Heart right ventricle (tissue), 16 donors: ENCODE measurements around the gene ACTG2. TPM values are rescaled to one million over a fixed set of nuclear protein-coding genes. Genes with fewer than 3 reads are reported as not detected.

ENCODE experiments used
- ATAC-seq, 8 donors: fragments of 200-7000 bp; cut with Tn5 transposase; one replicate each; pipeline ENCODE4 v1.9.1; 2020; ENCODE audit warnings: mild to moderate bottlenecking in 8 of 8, moderate library complexity in 8 of 8, moderate number of reproducible peaks in 1 of 8
- DNase-seq, 2 donors: peaks; one replicate each; pipeline ENCODE4 v3.0.0-alpha.2; 2020
- H3K27ac ChIP-seq, 10 donors: fragments of 200-600 bp; sonication (generic) in 2 of 10; one replicate each; pipeline versions ENCODE4 v1.5.0 to v1.8.0; 2020 to 2022; ENCODE audit warnings: mild to moderate bottlenecking in 3 of 10
- H3K27me3 ChIP-seq, 7 donors: fragments of 200-600 bp; one replicate each; pipeline ENCODE4 v1.8.0; 2021 to 2022; ENCODE audit warnings: mild to moderate bottlenecking in 2 of 7
- H3K36me3 ChIP-seq, 9 donors: fragments of 200-600 bp; sonication (generic) in 1 of 9; one replicate each; pipeline versions ENCODE4 v1.5.0 to v1.8.0; 2020 to 2022; ENCODE audit warnings: mild to moderate bottlenecking in 2 of 9
- H3K4me1 ChIP-seq, 9 donors: fragments of 200-600 bp; sonication (generic) in 1 of 9; one replicate each; pipeline versions ENCODE4 v1.5.0 to v1.8.0; 2020 to 2022; ENCODE audit warnings: mild to moderate bottlenecking in 4 of 9
- H3K4me3 ChIP-seq, 10 donors: fragments of 200-600 bp; sonication (generic) in 2 of 10; one replicate each; pipeline versions ENCODE4 v1.5.0 to v1.8.0; 2020 to 2022; ENCODE audit warnings: mild to moderate bottlenecking in 7 of 10, moderate library complexity in 2 of 10
- H3K9me3 ChIP-seq, 11 donors: fragments of 200-600 bp in 10 of 11; sonication (generic) in 2 of 11; one replicate each; pipeline versions ENCODE4 v1.5.0 to v1.8.0; 2013 to 2022; ENCODE audit warnings: mild to moderate bottlenecking in 2 of 11, control low read depth in 1 of 11, moderate library complexity in 1 of 11
- WGBS, 2 donors: extraction: QIAGEN DNeasy Blood & Tissue Kit; methylation state at CpG; one replicate each; pipeline ENCODE4 v1.1.7; 2013; ENCODE audit warnings: inconsistent platforms in 1 of 2; 5-methylcytosine and 5-hydroxymethylcytosine counted together
- intact Hi-C, 10 donors: fragments of 100-400 bp; cut with DNase I; formaldehyde crosslinking; loops; one replicate each; pipeline versions ENCODE4 v1.11.1 to v1.14.2; 2022
- polyA plus RNA-seq, 2 donors: library from polyadenylated mRNA; stranded (reverse); fragments of 200-250 nt; gene quantifications; one replicate each; pipeline ENCODE4 v1.2.3, GENCODE V29; 2013
- total RNA-seq, 10 donors: library from RNA; stranded (reverse); fragmentation: NEBNext Ultra II Directional in 3 of 10; extraction: Animal tissue kit (Norgen Biotek cat#: 25700) in 3 of 10; gene quantifications; one replicate each; pipeline versions ENCODE4 v1.2.1 to v1.2.4, GENCODE V29; 2021 to 2023
- TF ChIP-seq, protein P1 (sequence below), 9 donors: fragments of 200-600 bp; sonication (generic) in 2 of 9; IDR thresholded peaks; one replicate each; pipeline versions ENCODE4 v1.5.0 to v1.8.0; 2021 to 2022; ENCODE audit warnings: antibody characterized with exemption in 9 of 9, mild to moderate bottlenecking in 5 of 9, moderate library complexity in 1 of 9
- donor health status: Arrhythmogenic right ventricular cardiomyopathy.
- donor health status: ischemic (EF 13 %, LVEDD 7.1; RV severe dilation, severe dysfunction).
- donor health status: healthy with polysubstance abuse.
- donor health status: DM: no; HTN: yes; CAD: no.
- donor health status: DM: no; HTN: no; CAD: no.
- donor health status: ischemic (EF 25% LVEDD 6.9; RV normal size, moderate dysfunction).
- donor health status: ischemic (EF 25% LVEDD 5.7; RV mildly dilated, moderate dysfunction).
- donor health status: healthy.
- donor health status: DM: yes; HTN: yes; CAD: no.
- donor health status: Ischemic cardiomyopathy.
- donor health status: ischemic (EF 35%, LVEDD 5.7; RV mildly dilated, moderate dysfunction).
- donor health status: nonischemic (EF 11% LVEDD 7.7; RV severe dilation, severe dysfunction).
- donor health status: DM: yes; HTN: yes; CAD: no.
- donor health status: PGD.
- donor health status: ischemic (EF 29% LVEDD 5.4; RV normal size, mild dysfunction).
- donor health status: nonischemic (EF 23%, LVEDD 6.1; RV moderate dilation, normal function).

The ACTG2 gene
- total and polyA plus RNA-seq, 12 donors = 0.52 to 44.1 (median 2.0) TPM

GRCh38 chr2:73961823-73962615 is 69.2 kb downstream of the ACTG2 start:
- no peak for DNase-seq
- peaks cover 0 to 12% (median 0%) of the 10 kb centered on the region in 11 donors for H3K9me3 ChIP-seq
- TF ChIP-seq, protein P1, sequence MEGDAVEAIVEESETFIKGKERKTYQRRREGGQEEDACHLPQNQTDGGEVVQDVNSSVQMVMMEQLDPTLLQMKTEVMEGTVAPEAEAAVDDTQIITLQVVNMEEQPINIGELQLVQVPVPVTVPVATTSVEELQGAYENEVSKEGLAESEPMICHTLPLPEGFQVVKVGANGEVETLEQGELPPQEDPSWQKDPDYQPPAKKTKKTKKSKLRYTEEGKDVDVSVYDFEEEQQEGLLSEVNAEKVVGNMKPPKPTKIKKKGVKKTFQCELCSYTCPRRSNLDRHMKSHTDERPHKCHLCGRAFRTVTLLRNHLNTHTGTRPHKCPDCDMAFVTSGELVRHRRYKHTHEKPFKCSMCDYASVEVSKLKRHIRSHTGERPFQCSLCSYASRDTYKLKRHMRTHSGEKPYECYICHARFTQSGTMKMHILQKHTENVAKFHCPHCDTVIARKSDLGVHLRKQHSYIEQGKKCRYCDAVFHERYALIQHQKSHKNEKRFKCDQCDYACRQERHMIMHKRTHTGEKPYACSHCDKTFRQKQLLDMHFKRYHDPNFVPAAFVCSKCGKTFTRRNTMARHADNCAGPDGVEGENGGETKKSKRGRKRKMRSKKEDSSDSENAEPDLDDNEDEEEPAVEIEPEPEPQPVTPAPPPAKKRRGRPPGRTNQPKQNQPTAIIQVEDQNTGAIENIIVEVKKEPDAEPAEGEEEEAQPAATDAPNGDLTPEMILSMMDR (IDR thresholded peaks at IDR 0.05) = no peak
- peaks cover 0 to 37% (median 24%) of the 10 kb centered on the region in 9 donors for H3K36me3 ChIP-seq
- H3K27ac ChIP-seq = no peak overlapping the region
- no peak for ATAC-seq
- intact Hi-C loops = no loop called here
- no peaks in the 10 kb centered on the region for H3K27me3 ChIP-seq
- no peak overlapping the region for H3K4me3 ChIP-seq
- 84 to 91% methylated on average over 12 of the region's 12 CpGs for WGBS, 2 donors
- no peaks in the 10 kb centered on the region for H3K4me1 ChIP-seq

DNA sequence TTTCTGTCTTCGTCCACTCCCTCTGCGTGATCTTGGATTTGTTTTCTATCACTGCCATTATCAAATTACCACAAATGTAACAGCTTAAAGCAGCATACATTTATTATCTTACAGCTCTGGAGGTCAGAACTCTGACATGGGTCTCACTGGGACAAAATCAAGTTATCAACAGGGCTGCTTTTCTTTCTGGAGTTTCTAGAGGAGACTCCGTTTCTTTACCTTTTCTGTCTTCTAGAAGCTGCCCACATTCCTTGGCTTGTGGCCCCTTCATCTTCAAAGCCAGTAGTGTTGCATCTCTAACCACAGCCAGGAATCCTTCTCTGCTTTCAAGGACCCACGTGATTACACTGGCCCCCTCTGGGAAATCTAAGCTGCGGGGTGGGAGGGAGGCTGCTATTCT is 70.0 kb downstream of the ACTG2 start:
- ATAC-seq = no peak
- Histone ChIP-seq H3K36me3 (peaks cover 0 to 29% (median 22%) of the 10 kb centered on the region in 9 donors), H3K27me3 (no peaks in the 10 kb centered on the region), H3K9me3 (peaks cover 0 to 12% (median 0%) of the 10 kb centered on the region in 11 donors), H3K4me1 (peaks cover 0 to 6% (median 0%) of the 10 kb centered on the region in 9 donors), H3K27ac (no peak overlapping the region), H3K4me3 (no peak overlapping the region)
- WGBS, 2 donors = 72 to 94% methylated on average over 5 of the region's 5 CpGs
- intact Hi-C loops = no loop called here
- TF ChIP-seq, protein P1 (IDR thresholded peaks at IDR 0.05) = no peak
- DNase-seq = no peak

- WGBS, 2 donors = 80 to 83% methylated on average over 13 of the region's 13 CpGs
- Histone ChIP-seq H3K27ac (no peak overlapping the region), H3K4me1 (peaks cover 0 to 10% (median 0%) of the 10 kb centered on the region in 9 donors), H3K27me3 (no peaks in the 10 kb centered on the region), H3K9me3 (peaks cover 0 to 12% (median 0%) of the 10 kb centered on the region in 11 donors), H3K36me3 (peaks cover 0 to 22% (median 15%) of the 10 kb centered on the region in 9 donors), H3K4me3 (no peak overlapping the region)
- intact Hi-C loops = no loop called here
- ATAC-seq (no peak), DNase-seq (no peak)
- TF ChIP-seq, protein P1 (IDR thresholded peaks at IDR 0.05) = no peak
Observed at GRCh38 chr2:73963385-73964120, 70.7 kb downstream of the ACTG2 start.

DNA sequence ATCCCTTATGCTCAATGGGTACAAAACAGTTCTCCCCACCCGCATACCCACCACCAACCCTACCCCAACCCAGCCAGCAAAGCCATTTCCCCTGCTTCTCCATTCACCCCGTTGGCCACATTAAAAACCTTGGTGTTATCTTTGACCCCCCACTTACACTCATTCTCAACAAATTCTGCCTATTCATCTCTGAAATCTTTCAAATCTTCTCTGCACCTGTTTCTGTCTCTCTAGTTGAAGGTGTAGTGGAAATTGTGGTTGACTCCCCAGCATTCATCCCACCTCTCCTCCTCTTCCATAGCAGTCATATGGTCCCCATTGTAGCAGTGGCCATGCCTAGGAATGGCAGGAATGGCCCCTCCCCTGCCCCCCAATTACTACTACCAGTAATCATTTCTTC is 71.4 kb downstream of the ACTG2 start:
- TF ChIP-seq, protein P1 (IDR thresholded peaks at IDR 0.05) = no peak

More for the DNA sequence above, 71.4 kb downstream of the ACTG2 start:
- no peaks in the 10 kb centered on the region for H3K27me3 ChIP-seq
- 86% methylated on average over 2 of the region's 2 CpGs for WGBS, 2 donors
- no peak for DNase-seq
- H3K4me3 ChIP-seq = no peak overlapping the region
- ATAC-seq = no peak
- H3K27ac ChIP-seq = no peak overlapping the region
- peaks cover 0 to 15% (median 8%) of the 10 kb centered on the region in 9 donors for H3K36me3 ChIP-seq
- peaks cover 0 to 14% (median 0%) of the 10 kb centered on the region in 9 donors for H3K4me1 ChIP-seq
- intact Hi-C loops = no loop called here
- H3K9me3 ChIP-seq = peaks cover 0 to 12% (median 0%) of the 10 kb centered on the region in 11 donors
